ENCODE data around the gene ZNF865. TPM values are rescaled to one million over a fixed set of nuclear protein-coding genes. Genes with fewer than 3 reads are reported as not detected.

Gene ZNF865
- total RNA-seq, 1 experiment from 2014 or later = 5.5 TPM

DNA sequence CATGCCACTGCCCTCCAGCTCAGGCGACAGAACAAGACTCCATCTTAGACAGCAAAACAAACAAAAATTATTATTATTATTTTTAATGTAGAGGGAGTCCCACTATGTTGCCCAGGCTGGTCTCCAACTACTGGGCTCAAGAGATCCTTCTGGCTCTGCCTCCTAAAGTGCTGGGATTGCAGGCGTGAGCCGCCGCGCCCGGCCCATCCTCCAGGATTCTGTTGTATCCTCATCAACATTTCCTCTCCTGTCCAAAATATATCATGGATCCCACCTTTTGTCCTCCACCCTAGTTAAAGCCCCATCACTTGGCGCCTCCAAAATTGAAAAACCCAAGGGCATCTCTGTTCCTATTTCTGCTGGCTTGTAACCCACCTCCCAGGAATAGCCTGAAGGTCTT, 17.7 kb downstream of the ZNF865 start:
- no peak for ATAC-seq
- Histone ChIP-seq H3K27ac (ENCODE audit: low read length) (no peak overlapping the region), H3K36me3 (ENCODE audit: low read depth, low read length) (no peaks in the 10 kb centered on the region), H3K4me2 (ENCODE audit: low read length) (no peak overlapping the region), H3K79me2 (ENCODE audit: low read length) (peaks cover 8% of the 10 kb centered on the region), H3K4me3 (ENCODE audit: low read length) (no peak overlapping the region), H4K20me1 (ENCODE audit: low read length) (peaks cover 4% of the 10 kb centered on the region; the same call in 1 of the 2 replicates), H2AFZ (ENCODE audit: low read length) (no peak overlapping the region), H3K9ac (ENCODE audit: low read length) (no peak overlapping the region), H3K4me1 (ENCODE audit: insufficient read depth, low read length) (peaks cover 10% of the 10 kb centered on the region), H3K9me3 (ENCODE audit: low read length) (no peaks in the 10 kb centered on the region), H3K9me2 (replicated peaks; ENCODE audit: low read length) (no peaks in the 10 kb centered on the region), H3F3A (ENCODE audit: low read length, unreplicated experiment) (no peaks in the 10 kb centered on the region), H3K27me3 (ENCODE audit: low read length) (no peaks in the 10 kb centered on the region)
- no peak for DNase-seq
- TF ChIP-seq EZH2 (IDR thresholded peaks at IDR 0.05; ENCODE audit: low read length, unreplicated experiment) (no peak), EZH2phosphoT487 (IDR thresholded peaks at IDR 0.05; ENCODE audit: borderline replicate concordance, low read length) (no peak), CTCF (conservative IDR thresholded peaks at IDR 0.05; ENCODE audit: low read depth, low read length) (no peak)
- ChIA-PET POLR2A (ENCODE audit: unreplicated experiment) (interaction anchor here (0.6 kb wide), 1 partner anchor 172 kb away, joined by 9 read pairs; no protein-coding TSS in a partner anchor), CTCF (interaction anchor here (0.7 kb wide), 1 partner anchor 17 kb away, joined by 3 read pairs; the partner anchor contains the start of gene ZNF865)
- intact Hi-C loops (cut with micrococcal nuclease) = no loop called here
- BruUV-seq (replicated peaks) = no TSS peak

GRCh38 chr19:55623561-55623960, 18.1 kb downstream of the ZNF865 start:
- Histone ChIP-seq H4K20me1 (ENCODE audit: low read length) (peaks cover 4% of the 10 kb centered on the region; the same call in 1 of the 2 replicates), H3K4me3 (ENCODE audit: low read length) (peak overlapping the region; percentile 54), H3K79me2 (ENCODE audit: low read length) (peaks cover 8% of the 10 kb centered on the region), H3K9me2 (replicated peaks; ENCODE audit: low read length) (no peaks in the 10 kb centered on the region), H2AFZ (ENCODE audit: low read length) (no peak overlapping the region), H3K27me3 (ENCODE audit: low read length) (no peaks in the 10 kb centered on the region), H3K27ac (ENCODE audit: low read length) (no peak overlapping the region), H3K9me3 (ENCODE audit: low read length) (no peaks in the 10 kb centered on the region), H3K9ac (ENCODE audit: low read length) (no peak overlapping the region), H3F3A (ENCODE audit: low read length, unreplicated experiment) (no peaks in the 10 kb centered on the region), H3K4me2 (ENCODE audit: low read length) (peak overlapping the region; percentile 58), H3K4me1 (ENCODE audit: insufficient read depth, low read length) (peaks cover 10% of the 10 kb centered on the region), H3K36me3 (ENCODE audit: low read depth, low read length) (no peaks in the 10 kb centered on the region)
- TSS peak; percentile 45 for BruUV-seq (replicated peaks)
- ChIA-PET CTCF (interaction anchor here (0.8 to 1.0 kb wide), 2 partner anchors 17 to 19 kb away, joined by 4 read pairs; no protein-coding TSS in a partner anchor), POLR2A (ENCODE audit: unreplicated experiment) (interaction anchor here (0.6 to 1.2 kb wide), 2 partner anchors 31 to 173 kb away, joined by 6 to 9 read pairs; partner anchors contain the start of gene U2AF2)
- intact Hi-C loops (cut with micrococcal nuclease) = no loop called here
- TF ChIP-seq EZH2 (IDR thresholded peaks at IDR 0.05; ENCODE audit: low read length, unreplicated experiment) (no peak), EZH2phosphoT487 (IDR thresholded peaks at IDR 0.05; ENCODE audit: borderline replicate concordance, low read length) (no peak), CTCF (conservative IDR thresholded peaks at IDR 0.05; ENCODE audit: low read depth, low read length) (no peak)
- DNase-seq (no peak), ATAC-seq (no peak)

Data from PC-3 (cell line).